Endothelial cell of umbilical vein (primary cell): ENCODE data around the gene SPAG6.
A peak's percentile ranks its signal among the peaks of the same experiment; 100 is the strongest.

Source experiments
- CTCF ChIP-seq, 2 donors: IDR thresholded peaks; 1 replicate in 1 of 2; 2 replicates in 1 of 2; pipeline ENCODE4 v1.5.1; 2011; ENCODE audit warnings: low read length in 2 of 2, mild to moderate bottlenecking in 2 of 2, moderate library complexity in 2 of 2, control low read depth in 1 of 2, inconsistent platforms in 1 of 2, low read depth in 1 of 2; ENCODE audit not compliant: insufficient read depth in 1 of 2; ENCODE audit errors: extremely low read depth in 1 of 2
- EZH2 ChIP-seq: IDR thresholded peaks from 2 replicates; pipeline ENCODE4 v1.6.1; 2012; ENCODE audit warnings: borderline replicate concordance, low read depth, mild to moderate bottlenecking, moderate library complexity, low read length, inconsistent platforms; ENCODE audit not compliant: severe bottlenecking
- FOS ChIP-seq: IDR thresholded peaks from 2 replicates; pipeline ENCODE4 v1.6.1; 2011; ENCODE audit warnings: mild to moderate bottlenecking, low read length, moderate library complexity, borderline replicate concordance; ENCODE audit not compliant: insufficient read depth
- GATA2 ChIP-seq: IDR thresholded peaks from 2 replicates; pipeline ENCODE4 v1.7.0; 2011; ENCODE audit warnings: low read depth, mild to moderate bottlenecking, moderate library complexity, mixed read lengths, low read length; ENCODE audit not compliant: insufficient read length, insufficient read depth
- JUN ChIP-seq: IDR thresholded peaks from 2 replicates; pipeline ENCODE4 v1.6.1; 2011; ENCODE audit warnings: borderline replicate concordance, low read depth; ENCODE audit not compliant: insufficient read length, insufficient read depth
- MAX ChIP-seq: IDR thresholded peaks from 2 replicates; pipeline ENCODE4 v1.6.1; 2011; ENCODE audit not compliant: insufficient read depth, insufficient read length
- MYC ChIP-seq: IDR thresholded peaks from one replicate; pipeline ENCODE4 v1.6.1; 2011; ENCODE audit warnings: mild to moderate bottlenecking, low read depth, low read length
- POLR2A ChIP-seq: IDR thresholded peaks from 2 replicates; pipeline ENCODE4 v1.6.1; 2012; ENCODE audit warnings: low read depth, mild to moderate bottlenecking, control low read depth, low read length
- POLR2AphosphoS5 ChIP-seq: IDR thresholded peaks from 2 replicates; pipeline ENCODE4 v1.6.1; 2012; ENCODE audit warnings: low read depth, mild to moderate bottlenecking, control low read depth, low read length, moderate library complexity; ENCODE audit not compliant: insufficient read depth

- peak; percentile 44 for TF ChIP-seq POLR2AphosphoS5
- no peak for TF ChIP-seq CTCF (IDR thresholded peaks at IDR 0.05; ENCODE audit: extremely low read depth in 1 of 2, insufficient read depth in 1 of 2, low read depth in 1 of 2, low read length in 2 of 2)
- TF ChIP-seq GATA2: no peak
- no peak for TF ChIP-seq EZH2
- peak; percentile 31 for TF ChIP-seq POLR2A
- no peak for TF ChIP-seq MYC
- no peak for TF ChIP-seq FOS
- TF ChIP-seq MAX: no peak
- no peak for TF ChIP-seq JUN
These were observed 4.7 kb upstream of the SPAG6 start for GRCh38 chr10:22340329-22341189.
